SK-N-SH (cell line): ENCODE measurements around the gene PBX3.

ENCODE experiments used
- CHD2 ChIP-seq: fragments of 150-350 bp; IDR thresholded peaks from 2 replicates; pipeline ENCODE4 v1.6.1; 2018; ENCODE audit warnings: low read length; ENCODE audit not compliant: partially characterized antibody
- CTCF ChIP-seq: fragments of 200-600 bp; sonication (generic); IDR thresholded peaks from 2 replicates; pipeline ENCODE4 v1.6.1; 2017; ENCODE audit warnings: antibody characterized with exemption, mild to moderate bottlenecking, moderate library complexity
- EP300 ChIP-seq, 2 experiments: IDR thresholded peaks; 2 replicates each; pipeline versions ENCODE4 v1.4.0 to v1.6.1; 2012; ENCODE audit warnings: borderline replicate concordance in 1 of 2, low read depth in 1 of 2, low read length in 1 of 2
- SMC3 ChIP-seq: IDR thresholded peaks from 2 replicates; pipeline ENCODE4 v1.6.1; 2012; ENCODE audit warnings: low read depth, low read length, improper control_type of control experiment
- TAF1 ChIP-seq: IDR thresholded peaks from 2 replicates; pipeline ENCODE4 v1.6.1; 2012; ENCODE audit warnings: low read depth, mild to moderate bottlenecking, low read length, moderate library complexity, borderline replicate concordance
- TCF12 ChIP-seq: IDR thresholded peaks from 2 replicates; pipeline ENCODE4 v1.4.0; 2012
- TEAD4 ChIP-seq: IDR thresholded peaks from 2 replicates; pipeline ENCODE4 v1.4.0; 2012; ENCODE audit warnings: mild to moderate bottlenecking, borderline replicate concordance; ENCODE audit not compliant: insufficient read depth
- USF2 ChIP-seq: fragments of 150-350 bp; IDR thresholded peaks from 2 replicates; pipeline ENCODE4 v1.6.1; 2017; ENCODE audit warnings: antibody characterized with exemption, low read length, low read depth, borderline replicate concordance

GRCh38 chr9:125993466-125993865 lies 246.3 kb downstream of the PBX3 start:
- no peak for TF ChIP-seq CHD2
- TF ChIP-seq USF2: no peak
- TF ChIP-seq SMC3: no peak
- TF ChIP-seq TCF12: no peak
- TF ChIP-seq EP300 (IDR thresholded peaks at IDR 0.05; ENCODE audit: borderline replicate concordance in 1 of 2, low read depth in 1 of 2, low read length in 1 of 2): no peak
- TF ChIP-seq TEAD4: no peak
- no peak for TF ChIP-seq CTCF
- TF ChIP-seq TAF1: no peak
